HuH-7 (cell line): ENCODE data around the gene ADAM12.
"Not testable (repeated sequence)": the region's sequence is repeated elsewhere in the genome, so short reads cannot be mapped to it uniquely, and the experiment has no call there.

ENCODE experiments used
- DNase-seq: peaks from one replicate; pipeline ENCODE4 v3.0.0; 2011; ENCODE audit warnings: low spot score

The ADAM12 gene

GRCh38 chr10:126054191-126054590, 334.1 kb downstream of the ADAM12 start:
- no peak for DNase-seq

GRCh38 chr10:126052171-126052570, 336.1 kb downstream of the ADAM12 start:
- DNase-seq: no peak

GRCh38 chr10:126049759-126050700, 338.2 kb downstream of the ADAM12 start:
- no peak for DNase-seq

GRCh38 chr10:126047749-126048148, 340.5 kb downstream of the ADAM12 start:
- DNase-seq: not testable (repeated sequence)

- no peak for DNase-seq
These were observed 341.4 kb downstream of the ADAM12 start for GRCh38 chr10:126046831-126047230.

- no peak for DNase-seq
These were observed 342.4 kb downstream of the ADAM12 start for GRCh38 chr10:126045861-126046260.

- DNase-seq: no peak
These were observed 344.9 kb downstream of the ADAM12 start for GRCh38 chr10:126043389-126043788.

GRCh38 chr10:126042906-126043305, 345.4 kb downstream of the ADAM12 start:
- no peak for DNase-seq

GRCh38 chr10:126042354-126042753, 345.9 kb downstream of the ADAM12 start:
- no peak for DNase-seq

- DNase-seq: no peak
These were observed 346.5 kb downstream of the ADAM12 start for GRCh38 chr10:126041804-126042231.

GRCh38 chr10:126041117-126041516, 347.2 kb downstream of the ADAM12 start:
- DNase-seq: no peak

GRCh38 chr10:126037946-126038345, 350.3 kb downstream of the ADAM12 start:
- DNase-seq: no peak

GRCh38 chr10:126036515-126036914, 351.8 kb downstream of the ADAM12 start:
- no peak for DNase-seq

- no peak for DNase-seq
These were observed 353.7 kb downstream of the ADAM12 start for GRCh38 chr10:126034586-126034985.

GRCh38 chr10:126029999-126030398, 358.3 kb downstream of the ADAM12 start:
- DNase-seq: no peak

- no peak for DNase-seq
These were observed 360.6 kb downstream of the ADAM12 start for GRCh38 chr10:126027692-126028091.

GRCh38 chr10:126022841-126023240, 365.4 kb downstream of the ADAM12 start:
- DNase-seq: no peak

- DNase-seq: no peak
These were observed 366.3 kb downstream of the ADAM12 start for GRCh38 chr10:126021833-126022500.

GRCh38 chr10:126017961-126018560, 370.2 kb downstream of the ADAM12 start:
- DNase-seq: no peak

- no peak for DNase-seq
These were observed 371.4 kb downstream of the ADAM12 start for GRCh38 chr10:126016882-126017281.

- DNase-seq: no peak
These were observed 372.0 kb downstream of the ADAM12 start for GRCh38 chr10:126016156-126016805.

- DNase-seq: no peak
These were observed 372.9 kb downstream of the ADAM12 start for GRCh38 chr10:126015413-126015812.
